ENCODE data around the gene PAX7. TPM values are rescaled to one million over a fixed set of nuclear protein-coding genes. Genes with fewer than 3 reads are reported as not detected.
A peak's percentile ranks its signal among the peaks of the same experiment; 100 is the strongest.

The PAX7 gene
- 0.24 to 0.73 TPM (median 0.37 TPM) in 3 replicates for total RNA-seq (2021)
- Bru-seq, nascent RNA: percentile 24 among the genes with signal in this experiment
- long read RNA-seq, experiment 1: 0 reads
- long read RNA-seq, experiment 2: 0 reads
- long read RNA-seq, experiment 3: 0 reads

- no peak for TF ChIP-seq IRF1 (CRISPR knock-in tag; IDR thresholded peaks at IDR 0.05)
- no peak for TF ChIP-seq CREB1 (CRISPR knock-in tag; IDR thresholded peaks at IDR 0.05)
- TF ChIP-seq OVOL2 (CRISPR knock-in tag; IDR thresholded peaks at IDR 0.05; ENCODE audit: borderline replicate concordance): no peak
- TF ChIP-seq ZMAT4 (CRISPR knock-in tag; IDR thresholded peaks at IDR 0.05): no peak
- no peak for TF ChIP-seq CBFB (CRISPR knock-in tag; IDR thresholded peaks at IDR 0.05; ENCODE audit: low read depth)
- TF ChIP-seq RELA (CRISPR knock-in tag; IDR thresholded peaks at IDR 0.05; ENCODE audit: borderline replicate concordance): no peak
- TF ChIP-seq ATF6 (CRISPR knock-in tag; IDR thresholded peaks at IDR 0.05): no peak
- no peak for TF ChIP-seq ZNF138 (CRISPR knock-in tag; conservative IDR thresholded peaks at IDR 0.05)
- no peak for TF ChIP-seq EMX1 (CRISPR knock-in tag; IDR thresholded peaks at IDR 0.05)
- TF ChIP-seq SP1 (CRISPR knock-in tag; conservative IDR thresholded peaks at IDR 0.05): no peak
- TF ChIP-seq TP53 (CRISPR knock-in tag; IDR thresholded peaks at IDR 0.05): no peak
- TF ChIP-seq ZNF281 (CRISPR knock-in tag; IDR thresholded peaks at IDR 0.05): no peak
- TF ChIP-seq MAX (CRISPR knock-in tag; IDR thresholded peaks at IDR 0.05): no peak; the same call in 1 of the 2 replicates
- no peak for TF ChIP-seq PREB (CRISPR knock-in tag; IDR thresholded peaks at IDR 0.05; ENCODE audit: borderline replicate concordance)
- no peak for TF ChIP-seq AFF4 (CRISPR knock-in tag; IDR thresholded peaks at IDR 0.05; ENCODE audit: borderline replicate concordance)
- TF ChIP-seq ELF4 (CRISPR knock-in tag; IDR thresholded peaks at IDR 0.05; ENCODE audit: low read depth): no peak
- no peak for TF ChIP-seq PRDM15 (CRISPR knock-in tag; IDR thresholded peaks at IDR 0.05)
- no peak for TF ChIP-seq TEAD4 (CRISPR knock-in tag; IDR thresholded peaks at IDR 0.05)
- Mint-ChIP-seq H3K4me1 (peaks cover 73% of the 10 kb centered on the region), H3K27me3 (ENCODE audit: low read depth) (peaks cover 99% of the 10 kb centered on the region), H3K27ac (no peak within 1 kb of the TSS), H3K4me3 (peak within 1 kb of the TSS; percentile 77), H3K9me3 (no peaks in the 10 kb centered on the region), H3K36me3 (no peaks in the 10 kb centered on the region)
- DNase-seq (ENCODE audit: low spot score) (peak; percentile 83), ATAC-seq (peak; percentile 40)
- ChIA-PET CTCF (interaction anchor here (0.6 to 2.4 kb wide), 4 partner anchors 14 to 762 kb away, joined by 3 to 9 read pairs (median 6); no protein-coding TSS in a partner anchor), POLR2A (interaction anchor here (2.0 kb wide), 1 partner anchor 10 kb away, joined by 6 read pairs; no protein-coding TSS in a partner anchor)
Measured at GRCh38 chr1:18630511-18631495, at the start of gene PAX7. Gene PAX7 (plus strand): TSS chr1:18630846. CDS start chr1:18631604, 758 bp downstream.
